Glomerular visceral epithelial cell (primary cell): ENCODE data around the gene GRAMD4.

Experiments used
- DNase-seq: peaks from one replicate; pipeline ENCODE4 v3.0.0-alpha.2; 2016; ENCODE audit errors: extremely low spot score

GRAMD4 gene

DNA sequence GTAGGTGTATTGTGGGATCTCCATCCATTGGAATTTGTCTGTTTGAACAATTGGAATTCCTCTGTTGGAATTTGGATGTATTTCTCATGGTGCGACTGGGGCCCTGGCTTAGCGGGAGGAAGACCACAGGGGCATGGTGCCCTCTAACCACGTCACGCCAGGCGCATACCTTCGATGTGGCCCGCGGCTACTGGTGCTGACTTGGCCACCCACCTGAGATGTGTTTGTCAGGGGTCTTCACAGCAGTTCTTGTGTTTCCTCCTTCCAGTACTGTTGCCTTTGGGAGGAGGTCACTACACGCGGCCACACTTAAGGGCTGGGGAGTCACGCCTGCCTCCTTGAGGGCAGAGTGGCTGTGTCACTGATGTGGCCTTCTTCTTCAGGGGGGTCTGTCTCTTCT, 36.6 kb upstream of the GRAMD4 start:
- DNase-seq: no peak

DNA sequence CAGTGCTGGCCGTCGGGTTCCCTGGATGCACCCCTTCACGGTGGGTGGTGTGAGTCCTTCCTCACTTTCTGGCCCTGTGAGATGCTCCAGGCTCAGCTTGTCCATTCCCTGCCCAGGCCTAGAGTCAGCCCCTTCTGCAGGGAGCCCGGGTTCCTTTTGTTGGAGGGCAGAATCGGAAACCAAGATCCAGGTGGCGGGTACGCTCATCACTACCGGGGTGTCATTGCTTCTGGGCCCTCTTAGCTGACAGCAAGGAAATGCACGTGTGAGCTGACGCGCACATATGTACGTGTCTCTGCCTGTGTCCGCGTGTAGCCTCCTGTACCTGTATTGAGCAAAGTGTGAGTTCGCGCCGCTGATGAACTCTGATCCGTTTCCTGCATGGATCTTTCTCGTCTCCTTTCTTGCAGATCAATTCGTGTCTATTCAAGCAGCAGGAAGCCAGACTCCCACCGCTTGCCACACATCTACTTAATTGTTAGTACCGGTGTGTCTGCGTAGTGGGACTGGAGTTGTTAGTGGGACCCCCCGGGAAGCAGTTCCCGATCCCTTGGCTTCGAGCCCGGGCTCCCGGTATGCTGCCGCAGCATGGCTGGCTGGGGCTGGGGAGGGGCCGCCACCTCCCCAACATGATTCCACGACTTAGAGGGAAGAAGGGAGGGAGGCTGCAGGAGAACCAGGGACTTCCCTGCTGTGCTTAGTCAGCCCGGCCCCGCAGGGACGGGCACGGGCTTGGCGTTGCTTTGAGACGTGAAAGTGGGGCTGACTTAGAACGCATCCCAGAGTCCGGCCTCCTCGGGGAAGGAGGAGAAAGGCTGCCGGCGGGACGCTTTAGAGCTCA, 35.9 kb upstream of the GRAMD4 start:
- no peak for DNase-seq

DNA sequence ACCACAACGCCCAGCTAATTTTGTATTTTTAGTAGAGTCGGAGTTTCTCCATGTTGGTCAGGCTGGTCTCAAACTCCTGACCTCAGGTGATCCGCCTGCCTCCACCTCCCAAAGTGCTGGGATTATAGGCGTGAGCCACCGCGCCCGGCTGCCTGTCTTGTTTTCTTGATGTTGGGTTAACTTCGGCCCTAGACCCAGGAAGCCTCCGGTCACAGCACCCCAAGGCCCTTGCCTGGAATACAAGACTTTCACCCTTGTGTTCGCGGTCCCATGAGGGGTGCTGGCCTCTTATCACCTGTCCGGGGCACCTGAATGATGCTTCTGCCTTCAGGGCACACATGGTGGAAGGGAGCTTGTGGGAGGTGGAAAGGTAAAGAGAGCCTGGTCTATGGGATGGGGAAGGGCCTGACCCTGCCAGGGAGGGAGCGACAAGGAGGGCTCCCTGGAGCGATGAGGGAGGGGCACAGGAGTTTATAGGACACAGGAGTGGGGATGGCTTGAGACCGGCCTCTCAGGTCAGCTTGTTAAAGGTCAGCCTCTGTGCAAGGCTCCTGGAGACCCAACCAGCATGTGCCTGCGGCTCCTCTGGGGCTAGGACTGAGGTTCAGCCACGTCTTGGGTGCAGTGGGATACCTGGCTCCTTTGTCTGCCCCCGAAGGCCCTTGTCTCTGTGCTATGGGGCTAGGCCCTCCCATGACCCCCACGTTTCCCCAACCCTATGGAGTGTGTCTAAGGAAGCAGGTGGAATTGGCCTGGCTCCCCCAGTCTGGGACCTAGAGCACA, 34.7 kb upstream of the GRAMD4 start:
- DNase-seq: no peak

DNA sequence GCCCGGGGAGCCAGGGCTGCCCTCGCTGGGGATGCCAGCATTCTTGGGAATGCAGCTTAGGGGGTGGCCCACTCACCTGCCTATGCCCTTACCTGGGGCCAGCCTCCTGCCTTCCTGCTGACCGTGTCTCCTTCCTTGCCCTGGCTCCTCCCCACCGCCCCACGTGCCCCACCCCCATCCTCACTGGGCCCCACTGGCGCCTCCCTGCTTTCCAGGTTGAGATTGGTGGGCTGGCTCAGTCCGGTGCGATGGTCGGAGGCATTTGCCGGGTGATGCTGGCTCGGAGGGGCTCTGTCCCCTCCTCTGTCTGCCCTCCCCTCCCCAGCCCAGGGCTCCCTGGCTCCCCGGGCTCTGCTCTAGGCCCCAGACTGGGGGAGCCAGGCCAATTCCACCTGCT, 34.1 kb upstream of the GRAMD4 start:
- DNase-seq: no peak

DNA sequence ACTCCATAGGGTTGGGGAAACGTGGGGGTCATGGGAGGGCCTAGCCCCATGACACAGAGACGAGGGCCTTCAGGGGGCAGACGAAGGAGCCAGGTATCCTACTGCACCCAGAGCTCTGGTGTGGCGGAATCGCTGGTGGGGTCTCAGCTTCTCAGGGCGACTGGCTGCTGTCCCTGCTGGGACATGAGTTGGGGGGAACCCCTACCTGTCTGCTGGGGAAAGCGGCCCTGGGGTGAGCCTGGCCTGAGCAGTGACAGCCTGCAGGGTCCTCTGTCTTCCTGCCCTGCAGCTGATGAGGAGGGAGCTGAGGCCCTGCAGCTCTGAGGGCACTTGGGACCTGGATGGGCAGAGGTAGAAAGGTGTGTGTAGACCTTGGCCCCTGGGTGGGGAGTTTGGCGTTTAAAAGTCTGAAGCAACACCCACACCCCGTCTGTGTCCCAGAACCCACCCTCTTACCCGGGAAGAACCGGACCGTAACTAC, 33.6 kb upstream of the GRAMD4 start:
- DNase-seq: no peak

DNA sequence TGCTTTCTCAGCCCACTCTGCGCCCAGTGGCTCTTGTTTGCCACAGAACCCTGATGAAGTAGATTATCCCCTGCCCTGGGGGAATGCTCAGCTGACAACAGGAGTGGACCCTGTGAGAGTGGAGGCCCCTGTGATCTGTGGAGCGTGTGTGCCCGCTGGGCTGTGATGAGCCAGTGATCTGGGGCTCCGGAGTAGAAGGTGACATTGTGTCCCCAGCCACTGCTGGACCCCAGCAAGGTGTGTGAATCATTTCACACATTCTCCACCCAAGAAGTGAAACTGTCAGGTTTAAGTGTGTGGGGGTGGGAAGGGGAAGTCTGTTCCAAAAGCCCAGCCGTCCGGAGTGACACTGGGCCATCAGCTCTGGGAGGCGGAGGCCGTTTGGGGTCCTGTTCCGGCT, 33.1 kb upstream of the GRAMD4 start:
- DNase-seq: no peak

DNA sequence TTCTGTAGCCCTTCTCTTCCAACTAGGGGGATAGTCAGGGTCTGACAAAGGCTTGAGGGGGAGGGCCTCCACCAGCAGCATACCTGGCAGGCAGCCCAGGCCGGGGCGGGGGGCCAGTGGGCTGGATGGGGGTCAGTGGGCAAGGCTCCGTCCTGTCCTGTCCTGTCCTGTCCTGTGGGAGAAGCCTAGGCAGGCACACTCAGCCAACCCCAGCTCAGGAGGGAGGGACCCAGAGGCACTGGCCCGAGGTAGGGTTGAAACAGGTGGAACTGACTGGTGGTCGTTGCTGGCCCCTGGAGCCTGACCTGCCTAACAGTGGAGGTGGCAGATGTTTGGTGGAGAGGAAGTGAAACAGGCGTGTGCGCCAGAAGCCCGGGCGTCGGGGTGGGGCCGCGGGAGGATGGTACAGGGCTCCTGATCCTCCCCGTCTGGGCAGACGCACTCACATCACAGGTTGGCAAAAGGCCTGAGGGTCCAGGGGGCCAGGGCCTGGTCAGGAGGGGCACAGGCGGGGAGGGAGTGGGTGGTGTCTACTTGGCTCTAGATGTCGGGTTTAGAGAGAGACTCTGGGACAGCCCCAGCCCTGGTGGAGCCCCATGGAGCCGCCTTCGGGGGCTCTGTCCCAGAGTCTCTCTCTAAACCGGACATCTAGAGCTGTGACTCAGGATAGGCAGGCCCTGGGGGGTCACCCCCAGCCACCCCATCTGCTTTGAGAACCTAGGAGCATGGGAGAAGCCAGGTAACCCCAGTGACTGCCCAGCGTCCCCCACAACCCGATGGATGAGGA, 32.5 kb upstream of the GRAMD4 start:
- no peak for DNase-seq

DNA sequence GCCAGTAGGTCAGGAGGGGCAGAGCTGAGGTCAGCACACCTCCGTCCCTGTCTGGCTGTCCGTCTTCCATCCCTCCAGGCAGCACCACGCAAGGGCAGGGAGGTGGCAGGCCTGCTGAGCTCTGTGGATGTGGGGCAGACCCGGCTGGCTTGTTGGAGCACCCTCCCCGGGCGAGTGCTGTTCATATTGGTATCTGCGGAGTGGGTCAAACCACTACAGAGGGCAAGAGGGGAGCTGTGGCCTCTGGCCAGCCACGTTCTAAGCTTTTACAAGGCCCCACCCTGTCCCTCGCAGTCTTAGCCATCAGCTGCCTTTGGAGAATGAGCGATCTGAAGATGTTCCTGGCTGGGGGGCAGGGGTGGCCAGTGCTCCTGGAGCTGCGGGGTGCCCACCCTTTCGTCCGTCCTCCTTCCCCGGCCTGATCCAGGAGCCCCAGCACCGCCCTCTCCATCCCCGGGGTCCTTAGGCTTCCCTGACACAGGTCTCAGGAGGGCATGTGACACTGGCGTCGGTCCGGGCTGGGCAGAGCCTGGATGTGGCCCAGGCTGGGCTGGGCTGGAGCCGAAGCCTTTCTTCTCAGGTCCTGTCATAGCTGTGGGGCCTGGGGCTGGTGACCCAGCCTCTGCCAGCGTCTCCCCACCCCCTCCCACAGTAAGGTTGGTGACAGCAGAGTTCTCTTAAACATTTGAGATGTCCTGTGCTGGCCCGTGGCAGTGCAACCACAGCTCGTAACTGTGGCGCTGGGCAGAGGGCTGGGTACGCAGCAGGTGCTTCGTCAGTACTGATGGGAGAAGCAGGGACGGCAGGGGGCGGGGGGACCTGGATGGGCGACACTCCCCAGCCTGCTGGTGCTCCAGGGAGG, 31.7 kb upstream of the GRAMD4 start:
- DNase-seq: no peak

DNA sequence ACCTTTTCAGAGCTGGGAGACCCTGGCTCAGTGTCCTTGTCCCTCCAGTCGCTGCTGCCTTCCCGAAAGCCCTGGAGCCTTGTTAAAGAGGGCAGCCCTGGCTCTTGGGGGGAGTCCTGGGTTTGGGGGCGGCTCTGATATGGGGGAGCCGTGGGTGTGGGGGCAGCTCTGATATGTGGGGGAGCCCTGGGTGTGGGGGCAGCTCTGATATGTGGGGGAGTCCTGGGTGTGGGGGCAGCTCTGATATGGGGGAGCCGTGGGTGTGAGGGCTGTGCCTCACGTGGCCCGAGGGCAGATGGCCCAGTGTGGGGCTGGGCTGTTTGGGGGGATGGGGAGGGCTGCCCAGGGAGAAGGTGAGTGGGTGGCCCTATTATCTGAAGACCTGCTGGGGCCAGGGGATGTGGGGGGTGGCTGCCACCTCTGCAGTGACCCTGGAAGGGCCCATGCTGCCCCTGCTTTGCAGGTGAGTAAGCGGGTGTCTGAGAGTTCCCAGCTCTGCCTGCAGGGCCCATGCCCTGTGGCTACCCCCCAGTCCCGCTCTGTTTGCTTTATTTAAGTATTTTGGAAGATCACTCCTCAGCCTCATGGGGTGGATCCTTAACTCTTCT, 30.9 kb upstream of the GRAMD4 start:
- DNase-seq: no peak

DNA sequence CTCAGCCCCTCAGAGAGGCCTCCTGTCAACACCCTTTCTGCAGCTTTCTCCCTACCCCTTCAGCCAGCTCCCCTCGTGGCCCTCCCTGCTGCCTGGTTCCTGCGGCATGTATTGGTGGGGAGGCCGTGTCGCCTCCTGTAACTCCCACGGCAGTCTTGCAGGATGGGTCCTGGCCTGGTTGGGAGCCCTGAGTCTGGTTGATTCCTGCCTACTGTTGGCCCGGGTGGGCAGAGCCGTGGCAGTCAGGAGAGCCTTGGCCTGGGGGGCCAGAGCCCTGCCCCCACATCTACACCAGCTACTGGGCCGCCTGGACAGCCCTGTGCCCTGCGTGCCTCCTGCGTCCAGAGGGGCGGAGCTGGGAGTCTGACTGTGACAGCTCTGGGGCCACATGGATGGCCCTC, 30.3 kb upstream of the GRAMD4 start:
- DNase-seq: no peak

DNA sequence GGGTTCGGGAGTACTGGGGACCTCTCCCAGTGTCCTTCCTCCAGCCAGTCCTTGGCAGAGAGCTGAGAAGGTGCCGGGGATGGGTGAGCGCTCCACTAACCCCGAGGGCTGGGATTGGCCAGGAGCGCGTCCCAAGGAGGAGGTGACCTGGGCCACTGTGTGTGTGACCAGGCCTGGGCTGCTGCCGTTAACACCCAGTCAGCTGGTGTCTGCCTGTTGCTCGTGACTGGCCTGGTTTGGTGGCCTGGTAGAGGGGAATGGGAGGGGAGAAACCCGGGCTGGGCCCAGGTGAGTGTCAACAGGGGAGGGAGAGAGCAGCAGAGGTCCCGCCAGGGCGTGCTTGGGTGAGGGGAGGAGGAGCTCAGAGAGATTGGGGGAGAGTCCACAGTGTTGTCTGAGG, 29.9 kb upstream of the GRAMD4 start:
- no peak for DNase-seq

DNA sequence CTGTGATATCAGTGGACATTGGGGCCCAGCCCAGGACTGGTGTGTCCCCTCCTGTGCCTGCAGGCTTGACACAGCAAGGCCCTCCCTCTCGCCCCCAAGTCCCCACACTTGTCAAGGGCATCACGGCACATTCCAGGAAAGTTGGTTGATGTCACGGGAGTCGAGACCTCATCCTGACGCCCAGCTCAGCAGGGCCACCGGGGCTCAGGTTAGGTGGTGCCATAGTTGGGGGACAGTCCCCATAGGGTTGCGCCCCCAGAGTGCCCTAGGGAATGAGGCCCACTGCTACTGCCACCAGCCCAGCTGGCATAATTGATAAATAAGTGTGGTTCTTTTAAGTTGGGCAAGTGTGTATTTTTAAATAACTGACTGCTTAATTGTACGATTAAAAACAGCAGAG, 28.3 kb upstream of the GRAMD4 start:
- DNase-seq: no peak

DNA sequence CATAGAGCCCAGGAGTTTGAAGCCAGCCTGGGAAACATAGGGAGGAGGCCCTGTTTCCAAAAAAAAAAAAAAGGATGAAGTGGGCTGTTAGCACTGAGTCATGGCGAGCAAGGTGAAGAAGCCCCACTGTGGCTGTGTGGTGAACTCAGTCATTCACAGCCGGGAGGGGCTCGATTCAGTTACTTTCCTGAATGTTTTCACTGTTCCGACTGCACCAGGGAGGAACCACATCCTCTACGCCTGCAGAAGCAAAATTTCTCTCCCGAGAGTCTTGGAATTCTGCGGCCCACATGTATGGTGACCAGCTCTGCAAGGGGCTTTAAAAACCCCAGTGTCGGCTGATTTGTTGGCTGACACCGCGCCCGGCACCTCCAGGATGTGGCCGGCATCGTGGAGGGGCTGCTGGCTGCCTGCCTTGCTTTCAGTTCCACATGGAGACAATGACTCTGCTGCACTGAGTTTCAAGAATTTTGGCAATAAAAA, 27.8 kb upstream of the GRAMD4 start:
- peak; percentile 90 for DNase-seq

DNA sequence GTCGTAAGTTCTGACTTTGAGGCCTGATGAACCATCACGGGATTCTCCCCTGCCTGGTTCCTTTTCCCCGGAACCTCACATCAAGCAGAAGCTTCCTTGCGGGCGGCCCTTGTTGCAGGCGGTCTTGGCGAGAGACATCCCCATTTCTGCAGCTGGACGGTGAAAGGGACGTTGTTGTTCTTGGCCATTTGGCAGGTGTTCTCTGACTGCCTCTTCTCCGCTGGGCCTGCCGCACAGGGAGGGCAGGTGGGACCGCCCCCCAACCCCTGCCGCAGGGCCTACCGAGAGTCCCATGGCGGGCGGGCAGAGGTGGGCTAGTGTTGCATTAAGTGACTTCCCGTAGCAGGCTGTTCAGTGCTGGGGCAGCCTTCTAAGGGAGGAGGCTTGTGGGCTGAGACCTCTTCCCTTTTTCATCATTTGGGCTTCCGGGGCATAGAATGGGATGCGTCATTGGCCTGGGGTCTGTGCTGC, 26.9 kb upstream of the GRAMD4 start:
- DNase-seq: no peak

DNA sequence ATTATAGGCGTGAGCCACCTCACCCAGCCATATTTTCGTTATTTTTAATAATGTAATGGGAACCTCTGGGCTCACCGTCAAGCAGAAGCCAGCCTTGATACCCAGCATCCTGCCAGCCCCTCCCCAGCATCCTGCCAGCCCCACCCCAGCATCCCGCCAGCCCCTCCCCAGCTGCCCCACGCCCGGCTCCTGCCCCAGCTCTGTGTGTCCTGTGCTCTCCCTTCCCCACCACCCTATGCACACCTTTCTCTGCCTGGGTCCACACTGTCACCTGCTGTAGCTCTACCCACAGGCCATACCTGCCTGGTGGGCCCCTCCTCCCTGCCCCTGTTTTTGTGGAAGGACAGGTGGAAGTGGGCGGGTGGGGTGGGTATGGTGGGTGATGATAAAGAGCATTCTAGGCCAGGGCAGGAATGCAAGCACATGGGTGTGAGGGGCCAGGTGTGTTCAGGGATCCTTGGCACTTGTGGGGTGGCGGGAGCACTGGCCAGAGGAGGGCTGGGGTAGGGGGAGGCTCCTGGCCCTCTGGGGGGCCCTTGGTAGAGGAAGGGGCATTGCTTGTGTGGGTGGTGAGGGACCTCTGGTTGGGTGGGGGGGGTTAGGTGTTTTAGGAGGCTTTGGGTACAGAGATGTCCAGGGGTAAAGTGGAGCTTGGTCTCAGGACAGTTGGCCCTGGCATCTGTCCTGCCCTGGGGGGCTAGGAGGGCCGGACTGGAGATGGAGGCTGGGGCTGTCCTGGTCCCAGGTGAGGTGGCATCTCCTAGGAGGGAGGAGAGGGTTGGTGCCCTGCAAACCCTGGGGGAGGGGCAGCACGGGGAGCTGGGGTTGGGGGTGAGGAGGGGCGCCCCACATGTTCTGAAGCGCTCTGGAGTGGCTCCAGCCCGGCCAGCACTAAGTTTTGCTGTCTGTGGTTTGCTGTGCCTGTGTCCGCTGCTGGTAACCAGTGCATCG, 25.9 kb upstream of the GRAMD4 start:
- DNase-seq: no peak

DNA sequence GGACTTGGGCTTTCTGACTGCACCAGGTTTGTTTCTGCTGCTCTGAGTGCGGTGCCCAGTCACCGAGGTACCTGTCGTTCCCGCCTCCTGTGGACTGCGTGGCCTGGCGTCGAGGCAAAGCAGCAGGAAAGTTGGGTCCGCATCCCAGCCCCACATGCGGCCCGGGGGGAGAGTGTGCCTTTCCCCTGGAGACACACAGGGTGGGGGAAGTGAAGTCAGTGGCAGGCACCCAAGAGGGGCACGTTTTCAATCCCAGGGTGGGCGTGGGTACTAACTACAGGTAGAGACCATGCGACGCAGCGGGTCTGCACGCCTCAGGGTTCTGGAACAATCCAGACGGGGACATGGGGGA, 25.3 kb upstream of the GRAMD4 start:
- no peak for DNase-seq

DNA sequence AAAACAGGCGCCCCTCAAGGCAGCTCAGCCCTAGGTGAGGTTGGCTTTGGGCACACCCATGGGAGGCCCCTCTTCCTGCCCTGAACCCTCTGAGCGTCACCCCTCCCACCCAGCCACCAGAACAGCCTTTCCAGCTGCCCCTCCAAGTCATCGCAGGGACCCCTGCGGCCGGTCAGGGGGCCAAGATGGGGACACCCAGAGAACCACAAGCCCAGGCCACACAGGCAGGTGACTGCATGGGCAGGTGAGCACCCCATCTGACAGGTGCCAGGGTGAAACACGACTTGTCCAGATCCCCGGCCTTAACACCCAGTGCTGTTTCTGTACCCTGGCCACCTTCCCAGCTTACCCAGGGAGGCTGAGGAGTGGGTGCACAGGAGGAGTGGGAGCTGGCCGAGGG, 24.6 kb upstream of the GRAMD4 start:
- DNase-seq: no peak

DNA sequence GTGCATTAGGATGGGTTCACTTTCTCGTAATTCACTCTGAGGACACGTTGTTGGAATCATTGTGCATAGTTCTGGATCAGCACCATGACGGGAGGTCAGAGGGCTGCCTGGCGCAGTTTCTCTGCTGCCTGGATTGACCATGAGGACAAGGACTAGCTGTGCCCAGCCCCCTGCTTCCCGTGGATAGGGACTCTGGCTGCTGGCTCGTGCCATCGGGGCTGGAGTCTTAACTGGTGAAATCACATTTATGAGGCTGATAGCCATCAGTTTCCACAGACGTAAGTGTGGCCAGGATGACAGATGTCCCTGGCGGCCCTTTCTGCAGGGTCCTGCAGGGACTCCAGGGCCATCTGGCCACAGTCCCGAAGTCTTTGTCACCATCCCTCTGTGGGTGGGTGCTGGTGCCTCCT, 24.1 kb upstream of the GRAMD4 start:
- DNase-seq: peak; percentile 52

DNA sequence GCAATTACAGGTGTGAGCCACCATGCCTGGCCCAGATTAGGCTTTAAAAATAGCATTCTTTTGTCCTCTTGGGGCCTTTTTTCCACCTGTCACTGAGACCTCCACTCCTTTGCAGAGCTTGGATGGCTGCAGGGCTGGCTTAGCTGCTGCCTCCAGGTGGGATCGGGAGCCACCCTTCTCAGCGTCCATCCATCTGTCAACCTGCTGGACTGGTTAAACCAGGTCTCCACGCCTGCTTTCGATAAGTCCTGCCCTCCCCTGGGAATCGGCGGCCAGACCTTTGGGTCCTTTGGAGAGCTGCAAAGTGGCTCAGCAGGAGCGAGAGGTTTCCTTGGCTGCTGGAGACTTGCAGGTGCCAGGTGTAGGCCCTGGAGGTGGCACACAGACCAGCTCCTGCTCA, 23.4 kb upstream of the GRAMD4 start:
- DNase-seq: no peak

DNA sequence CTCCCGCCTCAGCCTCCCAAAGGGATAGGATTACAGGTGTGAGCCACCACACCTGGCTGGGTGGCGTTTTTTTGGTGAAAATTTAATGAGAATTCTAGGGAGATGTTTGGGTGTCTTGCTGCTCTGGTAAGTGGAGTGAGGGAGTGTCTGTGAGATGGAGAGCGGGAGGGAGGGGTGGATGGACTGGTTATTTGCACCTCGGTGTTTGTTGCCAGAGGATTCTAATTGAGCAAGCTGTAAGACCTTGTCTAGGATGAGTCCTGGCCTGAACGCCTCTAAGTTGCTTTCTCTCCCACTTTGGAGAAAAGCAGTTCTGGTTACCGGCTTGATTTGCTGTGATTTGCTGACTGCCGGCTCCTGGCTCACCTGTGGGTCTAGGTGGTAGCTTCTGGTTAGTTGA, 22.0 kb upstream of the GRAMD4 start:
- DNase-seq: no peak
